HG03066 (cell line): Measurements from ENCODE around the gene ALPI.
A peak's percentile ranks its signal among the peaks of the same experiment; 100 is the strongest.
"Not testable (repeated sequence)": the region's sequence is repeated elsewhere in the genome, so short reads cannot be mapped to it uniquely, and the experiment has no call there.

Experiments used
- ATAC-seq: cut with Tn5 transposase; IDR thresholded peaks from one replicate; pipeline ENCODE4 v1.9.1; 2021; ENCODE audit warnings: low read depth; ENCODE audit not compliant: unreplicated experiment

Gene ALPI

GRCh38 chr2:232420463-232421188 lies 35.3 kb upstream of the ALPI start:
- ATAC-seq, result no peak

GRCh38 chr2:232421189-232421785 lies 34.7 kb upstream of the ALPI start:
- no peak for ATAC-seq

DNA sequence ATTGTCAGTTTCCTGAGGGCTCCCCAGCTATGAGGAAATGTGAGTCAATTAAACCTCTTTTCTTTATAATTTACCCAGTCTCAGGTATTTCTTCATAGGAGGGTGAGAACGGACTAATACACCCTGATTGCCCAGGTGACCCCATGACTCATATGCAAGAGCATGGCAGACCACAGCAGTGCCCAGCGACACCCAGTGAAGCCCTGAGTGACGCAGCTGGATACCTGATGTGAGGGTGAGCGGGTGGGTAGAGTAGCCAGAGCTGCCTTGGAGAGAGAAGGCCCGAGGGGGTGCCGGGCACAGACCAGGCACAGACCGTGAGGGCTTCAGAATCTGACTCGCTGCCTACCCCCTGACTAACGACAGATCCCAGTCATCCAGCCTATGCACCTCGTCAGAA lies 33.9 kb upstream of the ALPI start:
- no peak for ATAC-seq

DNA sequence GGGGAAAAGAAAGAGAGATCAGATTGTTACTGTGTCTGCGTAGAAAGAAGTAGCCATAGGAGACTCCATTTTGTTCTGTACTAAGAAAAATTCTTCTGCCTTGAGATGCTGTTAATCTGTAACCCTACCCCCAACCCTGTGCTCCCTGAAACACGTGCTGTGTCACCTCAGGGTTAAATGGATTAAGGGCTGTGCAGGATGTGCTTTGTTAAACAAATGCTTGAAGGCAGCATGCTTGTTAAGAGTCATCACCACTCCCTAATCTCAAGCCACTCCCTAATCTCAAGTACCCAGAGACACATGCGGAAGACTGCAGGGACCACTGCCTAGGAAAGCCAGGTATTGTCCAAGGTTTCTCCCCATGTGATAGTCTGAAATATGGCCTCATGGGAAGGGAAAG lies 33.0 kb upstream of the ALPI start:
- ATAC-seq, result not testable (repeated sequence)

GRCh38 chr2:232423407-232423806 lies 32.5 kb upstream of the ALPI start:
- not testable (repeated sequence) for ATAC-seq

DNA sequence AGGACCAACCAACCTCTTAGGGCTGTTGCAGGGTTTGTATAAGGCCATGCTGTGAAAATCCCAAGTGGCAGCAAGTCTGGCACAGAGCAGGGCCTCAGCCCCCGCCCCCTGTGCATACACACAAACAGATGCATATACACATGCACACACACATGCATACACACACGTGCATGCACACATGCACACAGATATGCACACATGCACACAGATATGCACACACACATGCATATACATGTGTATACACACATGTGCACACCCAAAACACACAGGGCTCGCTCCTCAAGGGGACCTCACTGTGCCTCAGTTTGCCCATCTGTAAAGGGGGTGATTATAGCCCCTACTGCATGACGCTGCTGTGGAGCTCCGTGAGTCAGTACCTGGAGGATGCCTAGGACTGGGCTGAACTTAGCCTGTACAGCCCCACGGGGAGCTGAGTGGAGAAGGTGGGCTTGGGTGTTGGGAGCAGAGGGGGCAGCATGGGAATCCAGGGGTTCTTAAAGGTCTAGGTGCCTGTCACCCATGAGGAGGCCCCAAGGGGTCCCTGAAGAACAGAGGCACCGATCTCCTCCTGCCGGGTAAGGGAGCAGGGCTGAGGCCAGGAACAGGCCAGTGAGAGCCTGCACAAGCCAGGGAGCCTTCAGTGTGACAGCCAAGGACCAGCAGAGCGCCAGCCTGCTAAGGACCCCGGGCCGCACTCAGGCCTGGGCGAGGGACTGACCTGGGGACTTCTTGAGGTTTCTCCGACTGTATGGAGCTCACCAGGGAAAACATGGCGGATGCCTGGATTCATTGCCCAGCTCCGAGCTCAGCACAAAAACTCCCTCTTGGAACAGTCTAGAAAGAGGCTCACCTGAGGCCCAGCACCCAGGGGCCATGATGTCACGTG lies 24.0 kb upstream of the ALPI start:
- ATAC-seq, result no peak

- ATAC-seq, result no peak
Observed at GRCh38 chr2:232432598-232433184, 23.3 kb upstream of the ALPI start.

- ATAC-seq, result not testable (repeated sequence)
Observed at GRCh38 chr2:232433622-232434021, 22.3 kb upstream of the ALPI start.

DNA sequence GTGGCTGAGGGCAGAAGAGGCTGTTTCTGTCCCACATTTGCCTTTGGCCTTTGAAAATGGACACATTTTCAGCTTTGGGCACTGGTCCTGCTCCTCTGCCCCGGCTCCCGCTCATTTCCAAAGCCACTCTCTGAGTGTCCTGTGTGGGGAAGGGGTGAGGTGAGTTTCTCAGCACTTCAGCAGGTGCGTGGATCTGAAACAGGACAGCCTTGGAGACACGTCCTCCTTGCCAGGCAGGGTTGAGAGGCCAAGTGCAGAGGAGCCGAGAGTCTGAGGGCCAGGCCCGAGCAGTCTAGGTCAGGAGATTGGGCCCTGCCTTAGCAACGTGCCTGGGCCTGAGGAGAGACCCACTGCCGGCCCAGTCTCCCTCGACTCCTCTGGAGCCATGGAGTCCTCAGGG lies 21.9 kb upstream of the ALPI start:
- ATAC-seq, result no peak

DNA sequence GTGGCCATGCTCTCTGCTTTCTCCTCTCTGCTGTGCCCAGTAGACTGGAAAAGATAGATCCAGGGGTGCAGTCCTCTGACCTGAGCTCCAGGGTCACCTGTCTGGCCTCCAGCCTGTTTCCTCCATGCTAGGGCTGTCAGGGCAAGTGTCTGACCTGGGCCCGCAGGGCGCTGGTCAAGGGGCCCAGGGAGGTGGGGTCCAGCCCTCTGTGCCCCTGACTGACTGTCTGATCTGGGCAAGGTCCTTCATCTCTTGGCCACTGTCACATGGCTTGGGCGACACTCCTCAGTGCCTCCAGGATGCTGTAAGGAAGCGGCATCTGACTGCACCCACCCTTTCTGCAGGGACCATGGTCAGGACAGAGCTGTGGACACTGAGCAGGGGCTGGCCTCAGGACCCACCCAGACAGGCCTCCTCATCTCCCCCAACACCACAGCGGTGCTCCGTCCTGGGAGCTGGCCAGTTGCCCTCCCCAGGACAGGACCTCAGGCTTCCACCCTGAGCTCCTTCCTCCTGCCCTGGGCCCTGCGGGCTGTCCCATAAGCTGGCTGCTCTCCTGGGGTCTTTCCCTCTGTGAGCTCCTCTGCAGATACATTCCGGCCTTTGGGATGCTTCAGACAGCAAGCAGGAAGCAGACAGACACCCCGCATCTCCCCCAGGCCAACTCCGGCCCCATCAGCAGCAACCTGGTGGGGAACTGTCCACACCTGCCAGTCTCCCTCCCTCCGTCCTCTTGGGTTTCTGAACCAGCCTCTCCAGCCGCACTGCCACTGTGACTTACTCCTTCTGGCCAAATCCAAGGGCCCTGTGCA lies 21.2 kb upstream of the ALPI start:
- ATAC-seq, result no peak

DNA sequence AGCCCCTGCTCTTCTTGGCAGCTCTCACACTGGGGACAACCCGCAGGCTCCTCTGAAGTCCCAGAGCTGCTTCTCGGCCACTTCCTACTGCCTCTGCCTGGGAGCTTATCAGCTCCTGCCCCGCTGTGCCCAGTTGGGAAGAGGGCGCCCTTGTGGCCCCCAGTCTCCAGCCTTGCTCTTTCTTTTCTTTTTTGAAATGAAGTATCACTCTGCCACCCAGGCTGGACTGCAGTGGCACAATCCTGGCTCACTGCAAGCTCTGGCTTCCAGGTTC lies 20.6 kb upstream of the ALPI start:
- no peak for ATAC-seq

GRCh38 chr2:232435805-232436204 lies 20.1 kb upstream of the ALPI start:
- ATAC-seq, result no peak

GRCh38 chr2:232436381-232437194 lies 19.4 kb upstream of the ALPI start:
- no peak for ATAC-seq

- ATAC-seq, result no peak
Observed at GRCh38 chr2:232437195-232437571, 18.8 kb upstream of the ALPI start.

- no peak for ATAC-seq
Observed at GRCh38 chr2:232438091-232438490, 17.9 kb upstream of the ALPI start.

GRCh38 chr2:232438951-232439757 lies 16.8 kb upstream of the ALPI start:
- no peak for ATAC-seq

GRCh38 chr2:232439758-232440135 lies 16.2 kb upstream of the ALPI start:
- ATAC-seq, result no peak

DNA sequence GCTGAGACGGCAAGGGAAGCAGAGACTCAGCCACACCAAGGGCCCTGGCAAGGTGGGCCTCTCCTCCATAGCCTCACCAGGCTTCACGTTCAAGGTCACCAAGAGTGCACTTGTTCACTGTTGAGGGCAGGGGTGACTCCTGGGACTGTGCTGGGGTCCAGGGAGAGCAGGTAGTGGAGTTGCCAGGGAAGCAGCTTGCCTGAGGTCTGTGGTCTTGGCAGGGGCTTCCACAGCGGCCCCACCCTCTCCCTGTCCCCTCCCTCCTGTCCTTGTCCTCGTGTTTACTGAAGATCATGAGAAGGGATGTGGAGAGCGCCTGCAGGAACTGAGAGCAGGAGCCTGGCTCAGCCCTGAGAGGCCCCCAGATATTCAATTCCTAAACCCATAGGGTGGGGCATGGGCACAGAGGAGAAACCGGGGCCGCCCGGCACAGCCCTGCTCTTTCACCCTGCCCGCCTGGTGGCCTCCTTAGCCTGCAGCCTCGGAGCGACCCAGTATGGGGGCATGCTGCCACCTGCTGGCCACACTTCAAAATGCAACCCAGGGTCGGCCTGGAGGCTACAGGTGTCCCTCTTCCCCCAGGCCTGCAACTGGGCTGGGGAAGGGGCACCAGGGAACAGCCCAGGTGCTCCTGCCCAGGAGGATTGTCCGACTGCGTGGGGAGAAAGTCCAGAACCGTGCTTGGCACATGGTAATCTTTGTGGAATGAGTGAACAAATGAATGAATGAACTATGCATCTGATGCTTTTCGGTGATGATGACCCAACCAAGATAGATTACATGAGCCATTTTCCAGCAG lies 15.5 kb upstream of the ALPI start:
- ATAC-seq, result peak; percentile 60
